HL-60 (cell line): Measurements from ENCODE around the gene HERC2.

Source experiments
- CTCF ChIP-seq: IDR thresholded peaks from one replicate; pipeline ENCODE4 v1.5.1; 2011; ENCODE audit warnings: low read length, control low read depth, inconsistent platforms; ENCODE audit not compliant: insufficient read depth
- REST ChIP-seq: IDR thresholded peaks from 2 replicates; pipeline ENCODE4 v1.6.1; 2012; ENCODE audit warnings: low read depth; ENCODE audit not compliant: insufficient replicate concordance

DNA sequence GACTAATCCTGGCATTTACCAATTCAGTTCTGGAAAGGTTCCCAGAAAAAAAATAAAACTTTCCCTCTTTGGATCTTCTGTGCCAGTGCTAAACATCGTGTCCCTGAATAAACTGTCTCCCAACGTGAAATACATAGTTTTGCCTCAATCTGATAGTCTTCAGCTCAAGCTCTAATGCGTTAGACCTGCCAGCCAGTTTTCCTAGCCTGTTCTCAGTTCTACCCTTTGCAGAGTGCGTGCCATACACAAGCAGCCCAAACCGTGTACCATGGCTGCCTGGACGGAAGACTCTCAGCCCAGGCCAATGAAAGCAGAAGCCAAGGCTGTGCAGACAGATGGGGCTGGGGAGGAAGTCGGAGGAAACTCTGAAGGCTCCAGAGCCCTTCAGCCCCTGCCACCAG lies 211.5 kb downstream of the HERC2 start:
- TF ChIP-seq CTCF (no peak), REST (no peak)
